Parathyroid adenoma (tissue), 2 donors: Measurements from ENCODE around the gene DTHD1.

Experiments used
- H2AFZ ChIP-seq: fragments of 300-600 bp; sonication (generic); one replicate; pipeline ENCODE4 v1.7.0; 2017; ENCODE audit warnings: antibody characterized with exemption, mild to moderate bottlenecking
- H3K27ac ChIP-seq: fragments of 300-600 bp; sonication (generic); one replicate; pipeline ENCODE4 v1.7.0; 2017
- H3K27me3 ChIP-seq: fragments of 300-600 bp; sonication (generic); one replicate; pipeline ENCODE4 v1.7.0; 2017; ENCODE audit warnings: low read length; ENCODE audit not compliant: control insufficient read depth, insufficient read depth
- H3K36me3 ChIP-seq: fragments of 300-600 bp; sonication (generic); one replicate; pipeline ENCODE4 v1.7.0; 2017; ENCODE audit warnings: low read length; ENCODE audit not compliant: control insufficient read depth, insufficient read depth
- H3K4me1 ChIP-seq: fragments of 300-600 bp; sonication (generic); one replicate; pipeline ENCODE4 v1.7.0; 2017; ENCODE audit warnings: control low read depth
- H3K4me2 ChIP-seq: fragments of 300-600 bp; sonication (generic); one replicate; pipeline ENCODE4 v1.7.0; 2017; ENCODE audit warnings: low read length
- H3K4me3 ChIP-seq: fragments of 300-600 bp; sonication (generic); one replicate; pipeline ENCODE4 v1.7.0; 2017; ENCODE audit warnings: low read depth, low read length
- H3K79me2 ChIP-seq: fragments of 300-600 bp; sonication (generic); one replicate; pipeline ENCODE4 v1.7.0; 2017; ENCODE audit warnings: control low read depth
- H3K9ac ChIP-seq: fragments of 300-600 bp; sonication (generic); one replicate; pipeline ENCODE4 v1.7.0; 2017; ENCODE audit warnings: mild to moderate bottlenecking
- H3K9me3 ChIP-seq: fragments of 300-600 bp; sonication (generic); one replicate; pipeline ENCODE4 v1.7.0; 2017; ENCODE audit warnings: low read length; ENCODE audit not compliant: control insufficient read depth
- TF ChIP-seq, protein P1 (sequence below): fragments of 300-600 bp; sonication (generic); IDR thresholded peaks from one replicate; pipeline ENCODE4 v1.7.0; 2017; ENCODE audit warnings: antibody characterized with exemption, mild to moderate bottlenecking
- donor health status: primary hyperparathyroidism.

Gene DTHD1

DNA sequence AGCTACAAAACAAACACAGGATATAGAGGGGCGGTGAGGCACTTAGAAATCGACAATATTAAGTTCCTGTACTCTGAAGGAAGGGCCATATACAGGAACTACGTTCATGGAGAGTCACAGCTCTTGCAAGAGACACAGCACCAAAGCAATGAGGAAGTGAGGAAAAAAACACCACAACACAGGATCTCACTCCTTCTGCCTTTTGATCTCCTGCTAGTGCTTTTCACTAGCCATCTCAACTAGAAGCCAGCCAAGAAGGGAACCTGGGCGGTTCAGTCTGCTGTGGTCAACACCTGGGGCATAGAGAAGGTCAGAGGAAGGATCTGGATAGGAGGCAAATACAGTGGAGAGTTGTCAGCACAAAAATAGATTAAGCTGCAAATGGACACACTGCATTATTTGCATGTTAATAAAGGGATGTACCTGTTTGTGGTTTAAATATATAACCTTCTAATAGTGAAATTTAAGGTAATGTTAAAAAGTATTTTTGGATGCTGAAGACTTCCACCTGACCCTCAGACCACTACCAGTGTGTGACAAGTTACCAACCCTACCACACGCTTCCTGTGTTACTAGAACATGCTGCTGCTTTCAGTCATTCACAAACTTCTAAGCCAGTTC, 104.6 kb downstream of the DTHD1 start:
- Histone ChIP-seq H3K27ac (no peak overlapping the region), H2AFZ (no peak overlapping the region), H3K4me3 (no peak overlapping the region), H3K9ac (no peak overlapping the region), H3K4me2 (no peak overlapping the region), H3K9me3 (no peaks in the 10 kb centered on the region), H3K4me1 (no peaks in the 10 kb centered on the region), H3K79me2 (no peaks in the 10 kb centered on the region), H3K36me3 (no peaks in the 10 kb centered on the region), H3K27me3 (no peaks in the 10 kb centered on the region)
- TF ChIP-seq, protein P1, sequence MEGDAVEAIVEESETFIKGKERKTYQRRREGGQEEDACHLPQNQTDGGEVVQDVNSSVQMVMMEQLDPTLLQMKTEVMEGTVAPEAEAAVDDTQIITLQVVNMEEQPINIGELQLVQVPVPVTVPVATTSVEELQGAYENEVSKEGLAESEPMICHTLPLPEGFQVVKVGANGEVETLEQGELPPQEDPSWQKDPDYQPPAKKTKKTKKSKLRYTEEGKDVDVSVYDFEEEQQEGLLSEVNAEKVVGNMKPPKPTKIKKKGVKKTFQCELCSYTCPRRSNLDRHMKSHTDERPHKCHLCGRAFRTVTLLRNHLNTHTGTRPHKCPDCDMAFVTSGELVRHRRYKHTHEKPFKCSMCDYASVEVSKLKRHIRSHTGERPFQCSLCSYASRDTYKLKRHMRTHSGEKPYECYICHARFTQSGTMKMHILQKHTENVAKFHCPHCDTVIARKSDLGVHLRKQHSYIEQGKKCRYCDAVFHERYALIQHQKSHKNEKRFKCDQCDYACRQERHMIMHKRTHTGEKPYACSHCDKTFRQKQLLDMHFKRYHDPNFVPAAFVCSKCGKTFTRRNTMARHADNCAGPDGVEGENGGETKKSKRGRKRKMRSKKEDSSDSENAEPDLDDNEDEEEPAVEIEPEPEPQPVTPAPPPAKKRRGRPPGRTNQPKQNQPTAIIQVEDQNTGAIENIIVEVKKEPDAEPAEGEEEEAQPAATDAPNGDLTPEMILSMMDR: no peak

DNA sequence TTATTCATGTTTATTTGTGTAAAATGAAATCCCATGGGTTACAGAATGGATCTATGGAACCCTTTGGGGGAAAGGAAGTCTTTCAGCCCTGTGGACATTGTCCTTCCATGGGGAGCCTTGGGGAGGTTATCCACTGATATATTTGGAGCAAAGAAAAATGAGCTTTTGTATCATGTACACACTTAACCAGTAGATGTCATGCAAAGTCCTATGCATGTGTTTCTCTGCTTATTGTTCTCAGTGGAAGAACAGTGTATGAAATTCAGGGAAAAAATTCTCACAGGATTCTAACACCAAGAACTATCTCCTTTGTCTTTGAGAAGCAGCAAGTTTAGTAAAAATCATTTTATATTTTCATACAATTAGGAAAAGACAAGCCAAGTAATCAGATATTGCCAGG, 105.3 kb downstream of the DTHD1 start:
- Histone ChIP-seq H2AFZ (no peak overlapping the region), H3K9me3 (no peaks in the 10 kb centered on the region), H3K4me2 (no peak overlapping the region), H3K36me3 (no peaks in the 10 kb centered on the region), H3K27me3 (no peaks in the 10 kb centered on the region), H3K27ac (no peak overlapping the region), H3K4me3 (no peak overlapping the region), H3K79me2 (no peaks in the 10 kb centered on the region), H3K4me1 (no peaks in the 10 kb centered on the region), H3K9ac (no peak overlapping the region)
- TF ChIP-seq, protein P1: no peak

DNA sequence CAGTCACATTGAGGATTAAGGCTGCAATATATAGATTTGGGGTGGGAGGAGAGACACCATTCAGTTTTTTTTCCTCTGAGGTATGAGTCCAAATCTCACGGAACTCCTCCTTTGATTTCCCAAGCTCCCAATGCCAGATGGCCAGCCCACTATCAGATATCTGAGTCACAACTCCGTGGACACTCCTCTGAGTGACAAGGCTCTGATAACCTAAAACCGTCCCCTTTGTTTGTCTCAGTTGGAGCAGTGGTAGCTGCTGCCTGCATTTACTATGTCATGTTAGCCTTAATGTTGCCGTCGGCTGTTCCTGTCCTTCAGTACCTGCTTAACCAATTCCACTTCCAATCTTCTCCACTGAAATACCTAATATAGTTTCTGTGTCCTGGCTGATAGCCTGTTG, 107.3 kb downstream of the DTHD1 start:
- Histone ChIP-seq H3K9ac (no peak overlapping the region), H3K4me2 (no peak overlapping the region), H3K36me3 (no peaks in the 10 kb centered on the region), H3K27me3 (no peaks in the 10 kb centered on the region), H3K4me1 (no peaks in the 10 kb centered on the region), H3K9me3 (no peaks in the 10 kb centered on the region), H3K79me2 (no peaks in the 10 kb centered on the region), H3K4me3 (no peak overlapping the region), H3K27ac (no peak overlapping the region), H2AFZ (no peak overlapping the region)
- TF ChIP-seq, protein P1: no peak

DNA sequence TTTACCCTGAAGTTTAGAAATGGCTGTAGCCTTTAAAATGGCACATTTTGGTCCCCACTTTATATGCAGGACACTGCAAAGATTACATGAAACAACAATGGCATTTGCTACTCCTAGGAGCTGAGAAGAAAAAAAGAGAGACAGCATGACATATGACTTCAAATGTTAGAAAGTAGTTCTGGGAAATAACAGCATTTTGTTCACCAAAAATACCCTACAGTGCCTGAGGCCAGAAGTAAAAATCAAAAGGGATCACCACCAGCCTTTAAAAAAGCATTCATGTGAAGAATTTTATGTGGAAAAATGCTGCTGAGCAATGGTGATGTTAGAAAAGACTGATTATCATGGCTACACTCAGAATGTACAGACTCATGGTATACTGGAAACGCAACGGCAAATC, 110.0 kb downstream of the DTHD1 start:
- H3K4me1 ChIP-seq: no peaks in the 10 kb centered on the region
- TF ChIP-seq, protein P1: no peak
- no peak overlapping the region for H2AFZ ChIP-seq
- no peaks in the 10 kb centered on the region for H3K9me3 ChIP-seq
- no peak overlapping the region for H3K9ac ChIP-seq
- H3K27ac ChIP-seq: no peak overlapping the region
- H3K4me2 ChIP-seq: no peak overlapping the region
- no peak overlapping the region for H3K4me3 ChIP-seq
- H3K36me3 ChIP-seq: no peaks in the 10 kb centered on the region
- H3K27me3 ChIP-seq: no peaks in the 10 kb centered on the region
- H3K79me2 ChIP-seq: no peaks in the 10 kb centered on the region

DNA sequence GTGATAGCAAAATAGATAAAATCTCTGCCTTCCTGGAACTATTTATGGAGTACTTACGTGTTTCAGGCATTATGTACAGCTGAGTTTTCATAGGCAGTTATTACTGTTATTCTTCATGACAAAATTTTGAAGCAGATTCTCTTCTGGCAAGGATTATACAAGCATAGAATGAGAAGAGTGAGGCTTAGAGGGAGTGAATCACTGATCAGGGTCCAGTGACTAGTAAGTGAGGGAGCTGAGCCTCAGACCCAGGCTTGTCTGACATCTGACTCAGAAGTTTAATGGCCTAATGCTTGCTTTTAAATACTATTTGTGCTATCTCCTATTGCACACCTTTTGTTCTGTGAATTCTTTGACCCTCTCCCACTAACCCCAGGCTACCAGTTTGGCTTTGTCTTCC, 110.6 kb downstream of the DTHD1 start:
- H3K36me3 ChIP-seq: no peaks in the 10 kb centered on the region
- H2AFZ ChIP-seq: no peak overlapping the region
- no peak overlapping the region for H3K9ac ChIP-seq
- no peak overlapping the region for H3K4me3 ChIP-seq
- H3K4me1 ChIP-seq: no peaks in the 10 kb centered on the region
- TF ChIP-seq, protein P1: no peak
- H3K27ac ChIP-seq: no peak overlapping the region
- H3K9me3 ChIP-seq: no peaks in the 10 kb centered on the region
- no peaks in the 10 kb centered on the region for H3K27me3 ChIP-seq
- no peaks in the 10 kb centered on the region for H3K79me2 ChIP-seq
- H3K4me2 ChIP-seq: no peak overlapping the region
